ENCODE measurements around the gene MLLT10.
A peak's percentile ranks its signal among the peaks of the same experiment; 100 is the strongest.

The MLLT10 gene

DNA sequence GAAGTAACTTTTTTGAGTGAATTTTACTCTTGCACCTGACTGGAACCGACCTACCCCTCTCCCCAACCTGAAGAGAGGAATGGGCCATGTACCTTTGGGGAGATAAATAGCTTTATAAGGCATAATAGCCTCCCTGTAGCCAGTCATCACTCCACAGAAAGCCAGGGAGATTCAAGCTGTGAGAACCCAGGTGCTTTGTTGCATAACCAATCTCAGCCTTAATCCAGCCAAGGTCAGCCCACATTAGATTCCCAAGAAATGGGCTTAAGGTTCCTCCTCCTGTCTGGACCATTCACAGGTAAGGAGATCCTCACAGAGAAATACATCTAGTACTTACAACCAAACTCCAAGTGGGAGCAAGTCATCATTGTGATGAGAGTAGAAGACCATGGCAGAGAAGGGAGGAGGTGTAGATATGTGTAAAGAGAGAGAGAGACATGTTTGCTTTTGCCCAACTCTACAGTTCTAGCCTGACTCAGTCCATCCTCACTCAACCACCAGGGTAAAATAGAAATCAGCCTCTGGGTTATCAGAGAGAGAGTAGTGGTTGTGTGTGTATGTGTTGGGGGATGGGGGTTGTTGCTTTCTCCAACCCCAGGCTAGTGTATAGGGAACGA, 32.2 kb upstream of the MLLT10 start:
- DNase-seq, result no peak

DNA sequence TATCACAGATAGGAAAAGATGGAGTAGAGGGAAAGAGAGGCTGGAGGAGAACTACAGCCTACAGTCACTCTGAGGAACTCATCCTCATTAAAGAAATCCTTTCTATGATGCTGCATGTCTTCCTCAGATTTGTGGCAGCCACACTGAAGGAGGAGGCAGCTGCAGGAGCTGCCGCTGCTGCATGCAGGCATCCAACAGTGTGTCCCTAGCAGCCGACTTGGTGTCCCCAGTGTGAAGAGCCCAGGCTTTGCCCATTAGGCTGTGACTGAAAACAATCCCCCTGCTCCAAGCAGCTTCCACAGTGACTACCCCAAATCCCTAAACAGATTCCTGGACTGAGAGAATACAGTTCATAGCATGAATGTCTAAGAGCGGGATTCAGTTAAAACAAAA, 31.7 kb upstream of the MLLT10 start:
- no peak for DNase-seq

GRCh38 chr10:21503542-21503941, 30.5 kb upstream of the MLLT10 start:
- DNase-seq, result no peak

DNA sequence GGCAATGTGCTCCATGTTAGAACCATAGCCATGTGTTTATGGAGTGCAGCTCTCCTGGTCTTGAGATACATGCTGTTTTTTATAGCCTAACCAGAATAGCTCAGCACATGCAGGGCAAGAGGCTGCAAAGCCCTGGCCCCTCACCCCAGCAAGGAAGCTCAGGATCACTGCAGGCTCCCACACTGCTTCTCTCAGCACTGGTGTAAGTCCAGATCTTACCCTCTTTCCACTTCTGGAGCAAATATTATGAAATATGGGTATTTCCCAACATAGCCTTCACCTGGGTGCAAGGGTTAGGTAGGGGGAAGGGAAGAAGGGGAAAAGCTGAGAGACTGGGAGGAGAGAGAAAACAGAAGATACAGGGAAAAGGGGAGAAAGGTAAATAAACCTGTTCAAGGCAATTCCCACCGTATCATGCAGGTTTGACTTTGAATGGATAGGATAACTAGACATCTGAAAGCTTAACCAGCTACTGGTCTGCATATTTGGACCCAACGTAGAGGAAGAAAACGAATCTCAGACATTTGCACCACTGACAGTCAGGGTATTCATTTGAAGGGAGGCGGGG, 28.2 kb upstream of the MLLT10 start:
- no peak for DNase-seq

DNA sequence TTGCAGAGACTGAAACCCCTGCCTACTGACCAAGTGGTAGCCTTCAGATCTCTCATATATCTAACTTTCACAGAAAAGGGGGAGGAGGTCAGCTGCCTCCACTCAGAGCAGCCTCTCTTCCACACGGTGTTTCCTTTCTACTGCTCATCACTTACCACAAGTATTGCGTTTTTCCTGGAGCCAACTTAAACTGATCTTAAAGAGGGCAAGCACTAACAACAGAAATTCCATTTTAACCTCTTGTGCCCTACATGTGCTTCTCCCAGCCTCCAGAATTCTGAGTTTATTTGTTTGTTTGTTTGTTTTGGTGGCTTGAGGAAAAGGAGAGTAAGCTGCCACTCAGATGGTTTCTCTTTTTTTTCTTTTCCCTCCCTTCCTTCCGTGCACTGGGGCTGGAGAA, 27.7 kb upstream of the MLLT10 start:
- no peak for DNase-seq

DNA sequence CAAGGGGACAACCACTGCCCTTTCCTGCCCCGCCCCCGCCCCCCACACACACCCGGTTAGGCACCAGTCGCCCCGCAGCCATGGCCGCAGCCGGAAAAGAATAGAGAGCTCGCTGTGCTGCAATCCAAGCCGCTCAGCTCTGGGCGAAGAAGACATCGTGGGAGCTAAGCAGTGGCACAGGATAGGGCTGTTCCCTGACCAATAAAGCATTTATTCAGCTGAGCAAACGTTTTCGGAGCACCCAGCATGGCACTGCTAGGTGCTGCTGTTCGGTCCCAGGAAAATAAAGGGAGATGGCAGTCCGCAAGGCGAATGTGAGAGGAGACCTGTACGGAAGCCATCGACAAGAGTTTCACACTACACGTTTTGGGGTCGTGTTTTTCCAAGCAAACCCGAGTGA, 26.9 kb upstream of the MLLT10 start:
- DNase-seq, result no peak

DNA sequence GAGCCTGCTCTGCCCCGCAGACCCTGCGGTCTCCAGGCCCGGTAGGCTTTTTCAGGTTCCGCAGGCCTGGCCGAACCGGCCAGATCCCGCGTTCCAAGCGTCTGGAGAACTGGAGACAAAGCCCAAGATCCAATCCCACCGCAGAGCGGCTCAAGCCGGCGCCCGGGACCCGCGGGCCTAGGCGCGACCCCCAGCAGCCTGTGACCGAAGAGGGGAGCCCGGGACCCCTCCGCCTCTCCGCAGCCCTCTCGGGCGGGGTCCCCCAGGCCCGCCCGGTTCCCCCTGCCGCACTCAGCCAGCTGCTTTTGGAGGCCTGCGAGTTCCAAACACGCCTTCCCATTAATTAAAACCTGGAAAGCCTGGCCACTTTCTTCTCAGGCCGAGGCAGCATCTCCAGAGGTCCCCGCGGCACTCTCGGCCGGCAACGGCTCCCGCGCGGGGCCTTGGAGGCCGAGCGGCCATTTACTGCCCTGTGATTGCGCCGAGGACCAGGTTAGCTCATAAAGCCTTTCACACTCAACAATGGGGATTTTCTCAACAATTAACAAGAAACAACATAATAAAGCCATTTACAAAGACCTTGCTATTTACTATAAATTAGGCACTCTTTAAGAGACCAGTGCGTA, 25.2 kb upstream of the MLLT10 start:
- peak; percentile 47 for DNase-seq

GRCh38 chr10:21509341-21510240, 24.4 kb upstream of the MLLT10 start:
- DNase-seq, result peak; percentile 69

DNA sequence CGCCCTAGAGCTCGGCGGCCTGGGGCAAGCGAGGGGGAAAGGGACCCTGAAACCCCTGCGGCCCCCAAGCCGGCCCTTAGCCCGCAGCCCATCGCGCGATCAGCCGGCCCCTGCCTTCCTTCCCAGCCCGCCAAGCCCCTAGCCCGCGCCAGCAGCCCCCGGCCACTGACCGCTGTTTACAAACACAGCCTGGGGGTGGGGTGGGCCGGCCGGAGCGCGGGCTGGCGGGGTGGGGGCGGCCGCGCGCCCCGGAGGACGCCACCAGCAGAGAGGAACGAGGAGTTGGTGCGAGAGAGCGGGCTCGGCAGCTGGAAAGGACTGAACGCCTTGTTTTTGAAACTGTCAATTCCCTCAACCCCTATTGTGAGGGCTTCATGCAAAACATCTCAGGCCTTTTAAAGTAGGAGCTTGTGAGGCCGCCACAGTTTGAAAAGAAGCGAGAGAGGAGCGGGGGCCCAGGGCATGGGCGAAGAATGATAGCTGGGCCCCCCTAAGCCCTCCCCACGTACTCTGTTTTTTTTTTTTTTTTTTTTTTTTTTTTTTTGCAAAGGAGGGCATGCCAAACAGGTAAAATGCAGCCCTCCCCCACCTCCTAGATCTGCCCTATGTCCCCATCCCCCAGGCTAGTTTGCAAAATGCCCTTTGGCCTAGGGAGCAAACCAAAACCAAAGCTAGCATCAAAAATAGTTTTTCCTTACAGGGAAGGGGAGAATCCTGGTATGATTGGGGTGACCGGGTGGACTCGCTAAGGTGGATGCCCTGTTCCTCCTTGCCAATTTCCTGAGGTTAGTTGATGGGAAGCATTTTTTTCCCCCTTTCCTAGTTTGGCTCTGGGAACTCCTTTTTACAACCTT, 23.6 kb upstream of the MLLT10 start:
- DNase-seq, result peak; percentile 68

DNA sequence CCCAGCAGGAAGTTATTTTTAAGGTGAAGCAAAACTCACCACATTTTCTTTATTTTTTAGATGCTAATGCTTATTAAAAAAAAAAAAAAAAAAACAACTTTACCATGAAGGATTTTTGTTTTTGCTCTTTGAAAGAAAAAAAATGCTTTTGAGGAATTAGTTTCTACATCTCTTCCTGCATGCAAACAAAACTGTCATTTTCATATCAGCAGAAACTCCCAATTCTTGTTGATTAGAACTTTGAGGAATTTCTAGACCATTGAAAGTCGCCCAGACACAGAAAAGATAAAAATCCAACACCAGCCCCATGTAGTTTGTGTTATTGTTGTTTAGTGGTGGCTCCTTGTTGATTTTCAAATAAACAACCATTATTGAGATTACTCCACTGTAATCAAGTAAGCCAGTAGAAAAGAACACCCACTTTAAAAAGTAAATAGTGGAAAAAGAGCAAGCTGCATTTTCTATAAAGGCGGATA, 22.9 kb upstream of the MLLT10 start:
- DNase-seq, result no peak

DNA sequence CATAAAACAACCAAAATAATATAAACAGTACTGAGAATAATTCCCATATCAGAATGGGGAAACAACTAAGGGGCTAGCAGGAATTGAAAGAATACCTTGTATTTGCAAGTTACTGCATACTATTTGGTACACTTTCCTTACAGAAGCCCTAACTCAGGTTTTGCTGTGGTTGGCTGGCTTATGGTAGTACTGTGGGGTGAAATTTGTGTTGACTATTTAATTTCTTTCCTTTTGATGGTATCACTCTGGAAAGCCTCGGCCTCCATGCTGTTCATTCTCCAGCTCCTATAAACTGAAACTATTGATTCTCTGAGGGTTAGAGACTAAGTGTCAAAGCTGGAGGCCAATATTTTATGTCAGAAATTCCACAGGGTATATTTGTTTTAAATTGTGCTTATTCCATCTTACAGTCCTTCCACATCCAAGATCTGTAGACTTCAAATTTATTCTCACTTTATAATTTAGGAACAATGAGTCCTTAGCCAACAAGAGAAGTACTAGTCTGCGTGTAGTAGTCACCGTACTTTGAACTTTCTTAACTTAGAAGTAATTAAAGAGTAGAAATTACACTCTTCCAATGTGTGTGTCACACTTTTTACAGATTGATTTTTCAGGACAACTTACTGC, 22.0 kb upstream of the MLLT10 start:
- no peak for DNase-seq

DNA sequence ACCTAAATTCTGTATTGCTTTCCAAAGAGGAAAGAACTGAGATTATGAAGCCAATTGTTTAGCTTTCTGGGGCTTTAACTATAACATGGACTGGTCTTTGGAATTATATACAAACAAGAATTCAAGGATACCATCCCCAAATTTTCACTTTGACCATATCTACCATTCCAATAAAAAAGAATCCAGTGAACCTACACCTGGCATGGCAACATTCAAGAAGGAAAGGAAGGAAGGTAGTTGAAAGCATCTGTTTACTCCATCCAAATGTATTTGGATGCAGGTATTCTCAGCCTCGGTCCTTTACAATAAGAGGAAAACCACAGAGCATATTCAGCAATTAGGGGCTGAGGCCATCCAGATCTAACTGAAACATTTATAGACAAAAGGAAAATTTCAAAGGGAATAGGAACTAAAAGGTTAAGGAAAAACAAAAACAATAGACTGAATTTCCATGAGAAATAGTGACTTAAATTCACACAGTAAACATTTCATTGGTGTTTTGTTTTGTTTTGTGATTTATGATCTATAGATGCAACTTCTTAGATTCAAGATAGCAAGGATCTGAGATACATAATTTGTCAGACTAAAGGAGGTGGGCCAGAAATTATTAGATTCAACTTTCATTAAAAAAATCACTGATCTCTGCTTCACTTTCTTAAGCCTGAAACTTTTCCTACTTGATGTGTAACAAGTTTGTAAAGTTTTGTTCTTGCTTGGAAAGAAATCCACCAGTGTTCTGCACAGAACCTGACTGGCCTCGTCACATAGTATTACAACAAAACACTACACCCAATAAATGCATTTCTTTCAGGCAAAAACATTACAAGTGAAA, 21.2 kb upstream of the MLLT10 start:
- DNase-seq, result no peak

DNA sequence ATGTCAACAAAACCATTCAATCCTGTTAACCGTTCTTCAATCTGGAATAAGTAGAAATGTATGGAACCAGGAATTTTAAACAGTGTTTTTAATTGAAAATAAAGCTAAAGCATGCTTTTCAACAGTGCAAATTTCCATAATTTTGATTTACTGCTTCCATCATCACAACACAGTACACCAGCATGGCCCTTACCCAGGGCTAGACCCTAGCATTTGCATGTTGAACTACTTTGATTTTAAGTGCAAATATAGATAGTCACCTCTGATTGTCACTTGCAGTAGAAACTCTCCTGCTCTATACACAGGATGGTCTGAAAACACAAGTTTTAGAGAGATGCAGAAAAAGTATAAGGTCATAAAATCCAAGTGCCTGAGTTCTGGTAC, 20.6 kb upstream of the MLLT10 start:
- DNase-seq, result no peak

GRCh38 chr10:21514129-21514817, 19.8 kb upstream of the MLLT10 start:
- no peak for DNase-seq

DNA sequence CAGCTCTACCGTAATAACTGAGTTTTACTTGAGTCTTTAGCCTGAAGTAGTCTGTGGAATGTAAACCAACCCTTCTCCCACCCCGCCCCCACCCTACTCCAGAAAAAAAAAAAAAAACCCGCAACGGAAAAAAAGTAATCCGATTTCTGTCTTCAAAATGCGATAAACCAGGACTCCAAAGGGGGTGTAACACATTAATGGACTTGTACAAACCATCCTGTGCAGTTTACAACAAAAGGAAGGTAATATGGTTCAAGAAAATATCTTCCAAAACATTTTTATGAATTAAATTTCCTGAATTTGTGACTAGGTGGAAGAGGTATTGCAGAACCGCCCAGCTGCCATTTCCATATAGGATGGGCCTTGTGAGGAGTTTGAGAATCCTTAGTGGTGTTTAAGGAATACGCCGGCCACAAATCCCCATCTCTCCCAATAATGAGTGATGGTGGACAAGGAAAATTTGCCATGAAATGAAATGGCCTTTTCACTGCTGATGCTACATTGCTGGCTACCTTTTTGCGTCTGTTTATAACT, 19.1 kb upstream of the MLLT10 start:
- DNase-seq, result no peak

DNA sequence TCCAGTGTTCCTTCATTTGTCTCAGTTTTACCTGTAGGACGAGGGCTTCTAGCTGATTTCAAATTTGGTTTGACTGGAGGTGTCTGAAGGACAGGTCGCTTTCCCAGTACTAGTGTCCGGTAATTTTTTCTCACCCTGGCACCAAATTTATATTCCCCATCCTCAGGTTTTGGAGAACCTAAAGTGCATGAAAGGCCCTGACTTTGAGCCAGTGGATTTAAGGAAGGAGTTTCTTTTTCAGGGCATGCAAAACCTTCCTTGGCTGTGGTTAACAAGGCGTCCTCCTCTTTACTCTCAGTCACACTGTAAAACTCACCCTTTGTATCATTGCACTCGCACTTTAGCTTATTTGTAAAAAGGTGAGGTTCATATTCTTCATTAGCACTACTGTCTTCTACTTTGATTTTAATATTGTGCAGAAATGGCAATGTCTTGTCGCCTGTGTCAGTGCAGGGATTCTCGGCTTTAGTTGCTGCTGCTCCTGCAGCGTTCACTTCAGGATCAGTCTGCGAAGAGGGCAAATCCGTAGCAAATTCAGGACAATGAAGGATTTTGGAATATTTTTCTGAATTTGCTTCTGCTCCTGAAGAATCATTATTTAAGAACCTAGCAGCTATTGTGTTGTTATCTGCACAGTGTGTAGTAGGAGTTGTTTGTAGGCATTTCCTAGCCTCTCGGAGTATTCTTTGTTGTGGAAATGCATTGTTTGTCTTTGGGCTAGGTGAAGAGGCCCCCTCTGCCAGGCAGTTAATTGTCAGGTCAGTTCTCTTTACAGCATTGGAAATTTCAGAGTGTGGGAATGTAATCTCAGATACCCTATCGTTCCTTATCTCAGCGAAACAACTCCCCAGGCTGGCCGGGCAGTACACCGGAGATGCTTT, 18.4 kb upstream of the MLLT10 start:
- no peak for DNase-seq

DNA sequence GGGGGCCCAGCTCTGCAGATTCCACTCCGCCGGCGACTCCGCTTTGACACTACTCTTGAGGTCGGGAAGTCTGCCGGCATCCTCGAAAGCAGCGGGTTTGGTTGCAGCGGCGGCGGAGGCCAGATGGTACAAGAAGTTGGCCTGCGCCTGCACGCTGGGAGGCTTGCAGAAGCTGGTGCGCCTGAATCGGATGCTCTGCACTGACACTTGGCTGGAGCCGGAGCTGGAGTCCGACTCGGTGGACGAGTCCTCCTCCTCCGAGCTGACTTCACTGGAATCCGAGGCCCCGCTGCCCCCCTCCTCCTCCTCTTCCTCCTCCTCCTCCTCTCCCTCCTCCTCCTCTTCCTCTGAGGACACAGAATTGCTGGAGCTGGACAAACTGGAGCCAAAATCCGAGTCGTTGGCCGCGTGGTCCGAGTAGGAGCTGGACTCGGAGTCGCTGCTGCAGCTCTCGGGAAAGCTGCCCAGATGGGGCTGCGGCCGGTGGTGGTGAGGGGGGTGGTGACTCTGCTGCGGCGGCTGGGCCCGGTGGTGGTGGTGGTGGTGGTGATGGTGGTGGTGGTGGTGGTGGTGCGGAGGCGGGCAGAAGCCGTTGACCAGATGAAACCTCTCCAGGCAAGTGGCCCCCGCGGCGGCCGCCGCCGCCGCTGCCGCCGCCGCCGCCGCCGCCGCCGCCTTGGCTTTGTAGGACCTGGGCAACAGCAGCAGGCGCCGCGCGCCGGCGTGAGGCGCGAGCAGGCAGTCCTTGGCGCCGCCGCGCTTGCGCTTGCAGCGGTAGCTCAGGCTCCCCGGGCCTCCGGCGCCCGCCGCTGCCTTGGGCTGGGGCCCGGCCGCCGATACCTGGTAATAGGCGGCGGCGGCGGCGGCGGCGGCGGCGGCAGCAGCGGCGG, 17.5 kb upstream of the MLLT10 start:
- DNase-seq, result peak; percentile 83
